Tibial artery (tissue), 4 donors: ENCODE measurements around the gene SETBP1.

ENCODE experiments used
- DNase-seq, 2 donors: peaks; one replicate each; pipeline ENCODE4 v3.0.0-alpha.2; 2019
- H3K27ac ChIP-seq, 2 donors: fragments of 200-600 bp; sonication (generic) in 1 of 2; 1 replicate in 1 of 2; 2 replicates in 1 of 2; pipeline ENCODE4 v1.5.1; 2018 to 2019; ENCODE audit warnings: mild to moderate bottlenecking in 1 of 2
- H3K27me3 ChIP-seq, 2 donors: fragments of 200-600 bp; sonication (generic) in 1 of 2; one replicate each; pipeline versions ENCODE4 v1.5.1 to v1.6.0; 2016 to 2019
- H3K36me3 ChIP-seq, 3 donors: fragments of 200-600 bp; sonication (generic) in 2 of 3; one replicate each; pipeline ENCODE4 v1.5.1; 2016 to 2019; ENCODE audit warnings: mild to moderate bottlenecking in 2 of 3
- H3K4me1 ChIP-seq, 4 donors: fragments of 200-600 bp; sonication (generic) in 2 of 4; 1 replicate in 3 of 4; 2 replicates in 1 of 4; pipeline ENCODE4 v1.5.1; 2016 to 2019
- H3K4me3 ChIP-seq, 2 donors: fragments of 200-600 bp; sonication (generic) in 1 of 2; 1 replicate in 1 of 2; 2 replicates in 1 of 2; pipeline ENCODE4 v1.5.1; 2018 to 2019; ENCODE audit warnings: mild to moderate bottlenecking in 2 of 2
- H3K9me3 ChIP-seq, 3 donors: fragments of 200-600 bp; sonication (generic) in 1 of 3; one replicate each; pipeline ENCODE4 v1.5.1; 2016 to 2019
- CTCF ChIP-seq, 2 experiments: fragments of 200-600 bp in 1 of 2; fragments of 450-650 bp in 1 of 2; IDR thresholded peaks; one replicate each; pipeline ENCODE4 v1.5.1; 2017 to 2019; ENCODE audit warnings: antibody characterized with exemption in 2 of 2, mild to moderate bottlenecking in 1 of 2, moderate library complexity in 1 of 2
- intact Hi-C: fragments of 100-400 bp; cut with DNase I; formaldehyde crosslinking; loops from one replicate; pipeline ENCODE4 v1.15.0; 2023; ENCODE audit warnings: low total_unique reads

The SETBP1 gene

GRCh38 chr18:44896846-44897245 lies 216.2 kb downstream of the SETBP1 start:
- Histone ChIP-seq H3K36me3 (no peaks in the 10 kb centered on the region), H3K4me3 (no peak overlapping the region), H3K27ac (no peak overlapping the region), H3K27me3 (no peaks in the 10 kb centered on the region), H3K9me3 (no peaks in the 10 kb centered on the region), H3K4me1 (peaks cover 0 to 28% (median 7%) of the 10 kb centered on the region in 4 donors)
- intact Hi-C loops: no loop called here
- no peak for TF ChIP-seq CTCF (IDR thresholded peaks at IDR 0.05)
- no peak for DNase-seq

- no peaks in the 10 kb centered on the region for H3K9me3 ChIP-seq
- intact Hi-C loops: no loop called here
These were observed 216.7 kb downstream of the SETBP1 start for GRCh38 chr18:44897411-44897810.

GRCh38 chr18:44897816-44898215 lies 217.1 kb downstream of the SETBP1 start:
- H3K4me1 ChIP-seq: peaks cover 0 to 28% (median 7%) of the 10 kb centered on the region in 4 donors
- no peak overlapping the region for H3K4me3 ChIP-seq
- H3K27me3 ChIP-seq: no peaks in the 10 kb centered on the region
- no peaks in the 10 kb centered on the region for H3K9me3 ChIP-seq
- intact Hi-C loops: no loop called here
- no peak for DNase-seq
- no peak overlapping the region for H3K27ac ChIP-seq
- no peaks in the 10 kb centered on the region for H3K36me3 ChIP-seq
- no peak for TF ChIP-seq CTCF (IDR thresholded peaks at IDR 0.05)

More at GRCh38 chr18:44897411-44897810, 216.7 kb downstream of the SETBP1 start:
- DNase-seq: no peak
- H3K27me3 ChIP-seq: no peaks in the 10 kb centered on the region
- H3K27ac ChIP-seq: no peak overlapping the region
- TF ChIP-seq CTCF (IDR thresholded peaks at IDR 0.05): no peak
- no peak overlapping the region for H3K4me3 ChIP-seq
- H3K4me1 ChIP-seq: peaks cover 0 to 28% (median 7%) of the 10 kb centered on the region in 4 donors
- H3K36me3 ChIP-seq: no peaks in the 10 kb centered on the region

DNA sequence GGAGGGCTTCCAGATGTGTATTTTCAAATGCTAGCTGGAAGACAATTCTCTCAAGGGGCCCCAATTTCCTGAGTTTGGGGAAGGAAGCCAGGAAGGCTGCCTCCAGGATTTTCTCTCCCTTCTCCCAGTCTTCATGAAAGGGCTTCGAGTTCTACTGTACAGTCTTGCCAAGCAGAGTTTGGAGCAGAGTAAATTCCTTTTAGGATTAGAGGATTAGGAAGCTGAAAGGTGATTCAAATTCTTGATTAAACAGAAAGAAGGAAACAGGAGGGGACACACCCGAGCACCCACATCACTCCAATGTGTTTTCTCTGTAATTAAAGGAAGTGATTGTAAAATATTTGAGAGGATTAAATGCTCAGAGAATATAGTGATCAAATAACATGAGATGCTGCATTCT lies 217.8 kb downstream of the SETBP1 start:
- Histone ChIP-seq H3K4me3 (no peak overlapping the region), H3K36me3 (no peaks in the 10 kb centered on the region), H3K27me3 (no peaks in the 10 kb centered on the region), H3K27ac (no peak overlapping the region), H3K9me3 (no peaks in the 10 kb centered on the region), H3K4me1 (peaks cover 0 to 24% (median 7%) of the 10 kb centered on the region in 4 donors)
- no peak for TF ChIP-seq CTCF (IDR thresholded peaks at IDR 0.05)
- no peak for DNase-seq
- intact Hi-C loops: no loop called here

- Histone ChIP-seq H3K4me1 (peaks cover 0 to 12% (median 4%) of the 10 kb centered on the region in 4 donors), H3K27me3 (no peaks in the 10 kb centered on the region)
- intact Hi-C loops: no loop called here
These were observed 219.1 kb downstream of the SETBP1 start for GRCh38 chr18:44899832-44900231.

More at GRCh38 chr18:44899832-44900231, 219.1 kb downstream of the SETBP1 start:
- Histone ChIP-seq H3K4me3 (no peak overlapping the region), H3K36me3 (no peaks in the 10 kb centered on the region), H3K9me3 (no peaks in the 10 kb centered on the region), H3K27ac (no peak overlapping the region)
- DNase-seq: no peak
- no peak for TF ChIP-seq CTCF (IDR thresholded peaks at IDR 0.05)
